ENCODE measurements around the gene MAN2A2. TPM values are rescaled to one million over a fixed set of nuclear protein-coding genes. Genes with fewer than 3 reads are reported as not detected.
"Not testable (repeated sequence)": the region's sequence is repeated elsewhere in the genome, so short reads cannot be mapped to it uniquely, and the experiment has no call there.

Gene MAN2A2
- total RNA-seq, 2 experiments from 2014 or later = 174 to 183 TPM

DNA sequence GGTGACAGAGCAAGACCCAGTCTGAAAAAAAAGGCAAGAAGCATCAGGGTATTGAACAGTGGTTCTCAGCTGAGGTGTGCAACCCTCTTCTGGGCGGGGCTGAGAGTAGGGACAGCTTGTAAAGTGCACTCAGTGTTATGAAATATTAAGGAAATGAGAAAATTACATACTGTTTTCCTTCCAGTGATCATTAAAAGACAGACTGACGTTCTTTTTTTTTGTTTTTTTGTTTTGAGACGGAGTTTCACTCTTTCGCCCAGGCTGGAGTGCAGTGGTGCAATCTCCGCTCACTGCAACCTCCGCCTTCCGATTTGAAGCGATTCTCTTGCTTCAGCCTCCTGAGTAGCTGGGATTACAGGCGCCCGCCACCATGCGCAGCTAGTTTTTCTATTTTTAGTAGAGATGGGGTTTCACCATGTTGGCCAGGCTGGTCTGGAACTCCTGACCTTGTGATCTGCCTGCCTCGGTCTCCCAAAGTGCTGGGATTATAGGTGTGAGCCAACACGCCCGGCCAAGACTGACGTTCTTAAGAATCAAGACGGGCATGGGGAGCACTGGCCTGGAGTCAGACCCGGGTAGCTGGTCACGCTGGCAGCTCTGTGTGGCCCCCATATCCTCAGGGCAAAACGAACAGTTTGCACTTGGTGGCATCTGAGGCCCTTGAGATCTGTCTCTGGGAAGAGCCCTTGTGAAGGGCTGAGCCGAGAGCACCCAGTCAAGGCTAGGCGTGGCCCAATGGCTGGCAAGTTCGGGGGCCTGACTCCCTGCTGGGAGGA lies 11.4 kb downstream of the MAN2A2 start:
- DNase-seq = no peak
- Mint-ChIP-seq H3K27ac (peak overlapping the region; percentile 4), H3K36me3 (peaks cover 61% of the 10 kb centered on the region), H3K27me3 (no peaks in the 10 kb centered on the region), H3K4me3 (no peak overlapping the region), H3K9me3 (ENCODE audit: low read depth) (no peaks in the 10 kb centered on the region), H3K4me1 (no peaks in the 10 kb centered on the region)
- CTCF ChIA-PET = interaction anchor here (0.8 to 2.1 kb wide), 3 partner anchors 11 to 18 kb away, joined by 3 to 9 read pairs (median 3); partner anchors contain the start of gene HDDC3
- no peak for ATAC-seq

DNA sequence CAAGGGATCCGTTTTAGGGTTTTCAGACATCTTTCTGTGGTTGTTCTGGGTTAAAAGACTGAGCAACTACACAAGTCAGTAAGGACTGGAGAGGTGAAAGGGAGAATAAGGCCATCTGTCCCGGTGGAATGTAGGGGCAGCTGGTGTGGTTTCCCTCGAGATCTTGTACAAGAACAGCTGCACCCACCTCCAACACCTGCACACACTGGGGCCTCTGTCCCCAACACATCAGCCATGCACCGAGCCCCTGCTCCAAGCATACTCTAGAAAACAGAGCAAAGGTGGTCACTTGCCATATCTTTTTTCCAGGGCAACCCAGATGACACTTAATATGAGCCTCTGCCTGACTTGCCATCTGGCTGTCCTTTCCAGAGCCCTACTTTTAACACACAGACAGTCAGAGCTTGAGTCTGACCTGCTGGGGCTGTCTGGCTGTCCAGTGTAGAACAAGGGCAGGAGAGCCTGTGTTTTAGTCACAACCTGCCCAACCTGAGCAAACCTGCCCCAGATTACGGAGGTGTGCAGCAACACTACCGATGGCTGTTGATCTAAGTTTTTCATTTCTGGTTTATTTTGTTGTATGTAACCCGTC lies 12.2 kb downstream of the MAN2A2 start:
- DNase-seq (no peak), ATAC-seq (no peak)
- Mint-ChIP-seq H3K27ac (peak overlapping the region; percentile 11), H3K4me3 (no peak overlapping the region), H3K4me1 (no peaks in the 10 kb centered on the region), H3K36me3 (peaks cover 61% of the 10 kb centered on the region), H3K9me3 (ENCODE audit: low read depth) (no peaks in the 10 kb centered on the region), H3K27me3 (no peaks in the 10 kb centered on the region)
- CTCF ChIA-PET = interaction anchor here (1.2 to 2.1 kb wide), 2 partner anchors 11 to 17 kb away, joined by 3 to 9 read pairs; partner anchors contain the start of gene HDDC3

DNA sequence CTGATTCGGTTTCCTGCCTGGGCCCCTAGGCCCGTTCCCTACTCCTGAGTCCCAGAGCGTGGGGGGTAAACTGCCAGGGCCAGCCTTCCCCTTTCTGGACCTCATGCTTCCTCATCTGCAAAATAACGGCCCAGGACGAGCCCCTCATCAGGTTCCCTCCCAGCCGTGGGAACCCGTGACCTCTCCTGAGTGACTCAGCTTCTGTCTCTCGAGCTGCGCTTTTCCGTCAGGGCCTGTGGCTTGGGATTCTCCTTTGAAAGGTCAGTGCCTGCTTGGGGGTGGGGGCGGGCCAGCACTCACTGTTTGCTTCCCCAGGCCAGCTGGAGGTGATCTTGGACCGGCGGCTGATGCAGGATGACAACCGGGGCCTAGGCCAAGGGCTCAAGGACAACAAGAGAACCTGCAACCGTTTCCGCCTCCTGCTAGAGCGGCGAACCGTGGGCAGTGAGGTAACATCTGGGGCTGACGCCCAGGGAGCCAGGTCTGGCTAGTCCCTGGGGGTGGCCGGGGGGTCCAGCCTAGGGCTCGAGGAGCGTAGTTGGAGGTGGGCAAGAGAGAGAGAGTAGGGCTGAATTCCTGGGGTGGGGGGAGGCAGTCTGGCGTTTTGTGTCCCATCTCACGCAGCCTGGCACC lies 12.8 kb downstream of the MAN2A2 start:
- H3K4me3 Mint-ChIP-seq = no peak overlapping the region
- H3K4me1 Mint-ChIP-seq = no peaks in the 10 kb centered on the region
- CTCF ChIA-PET = no interaction called here
- ATAC-seq (no peak), DNase-seq (no peak)
- H3K9me3 Mint-ChIP-seq (ENCODE audit: low read depth) = no peaks in the 10 kb centered on the region
- peaks cover 59% of the 10 kb centered on the region for H3K36me3 Mint-ChIP-seq
- H3K27ac Mint-ChIP-seq = peak overlapping the region; percentile 11
- no peaks in the 10 kb centered on the region for H3K27me3 Mint-ChIP-seq

DNA sequence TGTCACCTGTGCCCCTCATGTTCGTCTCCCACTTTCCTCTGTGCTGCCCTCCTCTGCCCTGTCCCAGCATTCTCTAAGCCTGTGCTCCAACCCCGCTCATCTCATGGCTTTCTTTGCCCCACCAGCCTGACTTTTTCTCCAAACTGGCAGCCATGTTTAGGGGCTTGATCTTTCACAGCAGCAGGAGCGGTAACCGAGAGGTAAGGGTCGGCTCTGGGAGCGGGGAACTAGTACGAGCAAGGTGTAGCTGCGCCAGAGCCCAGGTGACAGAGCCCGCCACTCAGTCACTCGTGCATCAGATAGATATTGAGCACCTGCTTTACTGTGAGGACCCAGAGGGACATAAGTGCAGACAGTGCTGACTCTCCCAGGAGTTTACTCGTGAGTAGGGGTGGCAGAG lies 13.4 kb downstream of the MAN2A2 start:
- CTCF ChIA-PET = no interaction called here
- Mint-ChIP-seq H3K9me3 (ENCODE audit: low read depth) (no peaks in the 10 kb centered on the region), H3K36me3 (peaks cover 60% of the 10 kb centered on the region), H3K27me3 (no peaks in the 10 kb centered on the region), H3K4me3 (no peak overlapping the region), H3K4me1 (peaks cover 5% of the 10 kb centered on the region), H3K27ac (no peak overlapping the region)
- no peak for DNase-seq
- no peak for ATAC-seq

DNA sequence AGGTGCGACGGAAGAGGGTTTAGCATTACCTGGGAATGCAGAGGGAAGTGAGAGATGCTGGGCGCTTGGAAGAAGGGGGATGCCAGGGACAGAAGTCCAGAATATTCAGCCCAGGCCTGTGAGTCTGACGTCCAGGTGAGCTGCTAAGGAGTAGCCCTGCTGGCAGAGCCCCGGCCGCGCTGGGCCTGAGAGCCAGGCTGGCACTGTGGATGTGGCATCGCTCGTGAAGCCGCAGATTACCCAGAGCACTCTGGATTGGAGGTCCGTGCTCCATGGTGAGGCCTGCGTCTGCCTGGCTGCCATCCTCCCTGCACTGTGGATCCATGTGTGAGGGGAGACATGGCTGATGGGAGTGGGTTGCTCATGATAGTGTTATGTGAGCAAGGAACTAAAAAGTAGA lies 14.5 kb downstream of the MAN2A2 start:
- no peak for ATAC-seq
- Mint-ChIP-seq H3K4me1 (peaks cover 14% of the 10 kb centered on the region), H3K27ac (no peak overlapping the region), H3K9me3 (ENCODE audit: low read depth) (no peaks in the 10 kb centered on the region), H3K27me3 (no peaks in the 10 kb centered on the region), H3K36me3 (peaks cover 60% of the 10 kb centered on the region), H3K4me3 (no peak overlapping the region)
- CTCF ChIA-PET = interaction anchor here (0.6 to 2.1 kb wide), 4 partner anchors 10 to 162 kb away, joined by 3 to 9 read pairs (median 3); no protein-coding TSS in a partner anchor
- DNase-seq = no peak

DNA sequence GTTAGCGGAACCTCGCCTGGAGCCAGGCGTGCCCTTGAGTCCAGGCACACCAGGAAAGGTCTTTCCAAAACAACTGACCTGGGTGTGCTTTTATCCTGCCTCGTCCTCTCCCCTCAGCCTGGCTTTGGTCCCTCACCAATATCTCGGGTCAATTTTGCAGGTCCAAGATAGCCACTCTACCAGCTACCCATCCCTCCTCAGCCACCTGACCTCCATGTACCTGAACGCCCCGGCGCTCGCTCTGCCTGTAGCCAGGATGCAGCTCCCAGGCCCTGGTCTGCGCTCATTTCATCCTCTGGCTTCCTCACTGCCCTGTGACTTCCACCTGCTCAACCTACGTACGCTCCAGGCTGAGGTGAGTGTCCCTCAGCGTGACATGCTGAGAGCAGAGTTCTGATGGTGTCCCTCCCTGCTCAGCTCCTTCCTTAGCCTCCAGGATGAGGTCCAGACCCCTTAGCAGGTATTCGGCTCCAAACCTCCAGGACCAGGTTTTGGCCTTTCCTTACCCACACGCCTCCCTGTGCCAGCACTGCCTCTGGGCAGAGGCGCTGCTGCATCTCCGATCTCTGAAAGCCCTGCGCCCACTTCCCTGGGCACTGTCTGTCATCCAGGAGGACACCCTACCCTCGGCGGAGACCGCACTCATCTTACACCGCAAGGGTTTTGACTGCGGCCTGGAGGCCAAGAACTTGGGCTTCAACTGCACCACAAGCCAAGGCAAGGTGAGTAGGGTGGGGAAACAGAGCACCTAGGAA lies 15.1 kb downstream of the MAN2A2 start:
- CTCF ChIA-PET = interaction anchor here (0.9 to 2.1 kb wide), 6 partner anchors 11 to 32 kb away, joined by 3 to 9 read pairs (median 3); partner anchors contain the start of gene UNC45A
- peaks cover 20% of the 10 kb centered on the region for H3K4me1 Mint-ChIP-seq
- ATAC-seq = no peak
- H3K9me3 Mint-ChIP-seq (ENCODE audit: low read depth) = no peaks in the 10 kb centered on the region
- no peak for DNase-seq
- no peaks in the 10 kb centered on the region for H3K27me3 Mint-ChIP-seq
- no peak overlapping the region for H3K27ac Mint-ChIP-seq
- no peak overlapping the region for H3K4me3 Mint-ChIP-seq
- peaks cover 55% of the 10 kb centered on the region for H3K36me3 Mint-ChIP-seq

DNA sequence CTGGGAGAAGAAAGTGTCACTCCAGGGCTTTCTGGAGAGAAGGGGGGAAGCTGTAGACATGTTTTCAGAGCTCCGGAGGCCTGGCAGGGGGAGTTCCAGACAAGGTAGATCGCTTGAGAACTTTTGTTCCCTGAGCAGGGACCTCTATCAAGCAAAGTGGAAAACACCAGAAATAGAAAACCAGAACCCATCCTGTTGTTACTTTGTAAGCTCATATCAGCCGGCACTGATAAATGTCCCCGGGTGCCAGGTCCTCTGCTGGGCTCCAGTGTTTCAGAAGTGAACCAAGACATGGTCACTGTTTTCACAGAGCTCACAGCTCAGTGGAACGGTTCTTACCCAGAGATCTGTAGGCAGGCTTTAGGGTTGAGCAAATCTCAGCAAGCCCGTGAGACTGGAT lies 15.7 kb downstream of the MAN2A2 start:
- CTCF ChIA-PET = interaction anchor here (1.0 to 2.1 kb wide), 5 partner anchors 12 to 33 kb away, joined by 3 to 9 read pairs (median 3); partner anchors contain the start of gene UNC45A
- no peak for ATAC-seq
- Mint-ChIP-seq H3K27ac (no peak overlapping the region), H3K27me3 (no peaks in the 10 kb centered on the region), H3K9me3 (ENCODE audit: low read depth) (no peaks in the 10 kb centered on the region), H3K36me3 (peaks cover 51% of the 10 kb centered on the region), H3K4me1 (peaks cover 26% of the 10 kb centered on the region), H3K4me3 (no peak overlapping the region)
- no peak for DNase-seq

DNA sequence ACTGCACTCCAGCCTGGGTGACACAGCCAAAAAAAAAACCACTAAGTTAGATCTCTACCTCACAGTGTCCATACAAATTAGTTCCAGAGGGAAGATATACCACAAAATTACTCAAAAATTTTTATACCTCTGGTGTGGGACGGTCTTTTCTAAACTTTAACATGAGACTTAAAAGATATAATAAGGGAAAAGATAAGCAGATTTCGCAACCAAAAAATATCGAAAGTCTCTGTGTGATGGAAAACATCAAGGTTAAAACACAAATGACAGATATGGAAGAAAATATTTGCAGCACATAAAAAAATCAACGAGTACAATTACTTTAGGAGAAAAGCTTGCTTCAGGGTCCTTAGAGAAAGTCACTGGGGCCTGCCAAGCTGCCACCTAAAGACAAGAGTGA lies 18.8 kb downstream of the MAN2A2 start:
- Mint-ChIP-seq H3K4me1 (peaks cover 43% of the 10 kb centered on the region), H3K27ac (peak overlapping the region; percentile 89), H3K4me3 (no peak overlapping the region), H3K36me3 (peaks cover 47% of the 10 kb centered on the region), H3K9me3 (ENCODE audit: low read depth) (no peaks in the 10 kb centered on the region), H3K27me3 (no peaks in the 10 kb centered on the region)
- ATAC-seq (no peak), DNase-seq (no peak)
- CTCF ChIA-PET = interaction anchor here (1.7 to 6.5 kb wide), 4 partner anchors 11 to 210 kb away, joined by 5 to 79 read pairs (median 18); partner anchors contain the start of genes HDDC3, MAN2A2 and UNC45A

DNA sequence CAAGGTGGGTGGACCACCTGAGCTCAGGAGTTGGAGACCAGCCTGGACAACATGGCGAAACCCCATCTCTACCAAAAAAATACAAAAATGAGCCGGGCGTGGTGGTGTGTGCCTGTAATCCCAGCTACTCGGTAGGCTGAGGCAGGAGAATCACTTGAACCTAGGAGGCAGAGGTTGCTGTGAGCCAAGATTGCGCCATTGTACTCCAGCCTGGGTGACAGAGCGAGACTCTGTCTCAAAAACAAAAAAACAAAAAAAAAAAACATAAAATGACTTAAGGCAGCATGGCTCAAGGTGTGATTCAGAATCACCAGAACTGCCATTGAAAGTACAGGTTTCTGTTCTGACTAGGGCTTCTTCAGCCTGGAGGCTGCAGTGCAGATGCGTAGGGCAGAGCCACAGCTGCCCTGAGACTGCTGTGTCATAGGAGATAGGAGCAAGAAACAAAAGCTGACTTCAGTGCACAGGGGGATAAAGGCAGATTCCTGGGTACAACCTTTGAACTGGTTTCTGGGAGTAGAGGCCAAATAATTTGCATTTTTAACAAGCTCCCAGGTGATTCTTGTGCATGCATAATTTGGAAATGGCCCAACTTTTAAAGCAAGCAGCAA lies 19.7 kb downstream of the MAN2A2 start:
- ATAC-seq (peak; percentile 88), DNase-seq (peak; percentile 73)
- not testable (repeated sequence) for H3K27me3 Mint-ChIP-seq; H3K4me3 Mint-ChIP-seq; H3K9me3 Mint-ChIP-seq (ENCODE audit: low read depth)
- Mint-ChIP-seq H3K36me3 (peaks cover 41% of the 10 kb centered on the region), H3K27ac (peak overlapping the region; percentile 89), H3K4me1 (peaks cover 43% of the 10 kb centered on the region)
- CTCF ChIA-PET = interaction anchor here (0.6 to 6.5 kb wide), 6 partner anchors 10 to 211 kb away, joined by 3 to 79 read pairs (median 4); partner anchors contain the start of genes HDDC3, MAN2A2 and UNC45A

DNA sequence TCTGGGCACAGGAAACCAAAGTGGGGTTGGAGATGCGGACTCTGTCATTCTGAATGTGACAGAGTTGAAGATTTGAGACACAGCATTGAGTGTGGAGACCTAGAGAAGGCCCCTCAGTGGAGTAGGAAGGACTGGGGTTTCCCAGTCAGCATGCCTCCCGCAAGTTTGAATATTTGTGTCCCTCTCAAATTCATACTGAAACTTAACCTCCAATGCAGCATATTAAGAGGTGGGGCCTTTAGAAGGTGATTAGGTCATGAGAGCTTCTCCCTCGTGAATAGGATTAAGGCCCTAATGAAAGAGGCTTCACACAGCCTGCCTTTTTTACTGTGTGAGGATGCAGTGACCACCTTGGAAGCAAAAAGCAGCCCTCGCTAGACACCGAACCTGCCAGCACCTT lies 21.3 kb downstream of the MAN2A2 start:
- Mint-ChIP-seq H3K27me3 (no peaks in the 10 kb centered on the region), H3K36me3 (peaks cover 30% of the 10 kb centered on the region), H3K4me1 (peaks cover 50% of the 10 kb centered on the region), H3K27ac (peak overlapping the region; percentile 89), H3K9me3 (ENCODE audit: low read depth) (no peaks in the 10 kb centered on the region), H3K4me3 (peak overlapping the region; percentile 21)
- peak; percentile 52 for ATAC-seq
- CTCF ChIA-PET = interaction anchor here (1.1 to 6.5 kb wide), 3 partner anchors 8 to 38 kb away, joined by 4 to 79 read pairs (median 32); partner anchors contain the start of genes HDDC3, MAN2A2 and UNC45A
- DNase-seq = peak; percentile 60

DNA sequence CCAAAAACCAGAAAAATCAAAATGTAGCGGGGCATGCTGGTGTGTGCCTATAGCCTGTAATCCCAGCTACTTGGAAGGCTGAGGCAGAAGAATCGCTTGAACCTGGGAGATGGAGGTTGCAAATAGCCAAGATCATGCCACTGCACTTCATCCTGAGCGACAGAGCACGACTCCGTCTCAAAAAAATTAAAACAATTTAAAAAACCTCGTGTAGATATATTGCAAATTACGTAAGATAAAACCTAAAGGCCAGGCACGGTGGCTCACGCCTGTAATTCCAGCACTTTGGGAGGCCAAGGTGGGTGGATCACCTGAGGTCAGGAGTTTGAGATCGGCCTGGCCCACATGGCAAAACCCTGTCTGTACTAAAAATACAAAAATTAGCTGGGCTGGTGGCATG lies 23.7 kb downstream of the MAN2A2 start:
- H3K27me3 Mint-ChIP-seq; ATAC-seq; H3K4me3 Mint-ChIP-seq; DNase-seq; H3K9me3 Mint-ChIP-seq (ENCODE audit: low read depth): not testable (repeated sequence)
- Mint-ChIP-seq H3K4me1 (peaks cover 61% of the 10 kb centered on the region), H3K27ac (peak overlapping the region; percentile 40), H3K36me3 (peaks cover 22% of the 10 kb centered on the region)
- CTCF ChIA-PET = interaction anchor here (0.8 to 1.6 kb wide), 3 partner anchors 17 to 41 kb away, joined by 3 to 4 read pairs (median 3); partner anchors contain the start of gene MAN2A2

DNA sequence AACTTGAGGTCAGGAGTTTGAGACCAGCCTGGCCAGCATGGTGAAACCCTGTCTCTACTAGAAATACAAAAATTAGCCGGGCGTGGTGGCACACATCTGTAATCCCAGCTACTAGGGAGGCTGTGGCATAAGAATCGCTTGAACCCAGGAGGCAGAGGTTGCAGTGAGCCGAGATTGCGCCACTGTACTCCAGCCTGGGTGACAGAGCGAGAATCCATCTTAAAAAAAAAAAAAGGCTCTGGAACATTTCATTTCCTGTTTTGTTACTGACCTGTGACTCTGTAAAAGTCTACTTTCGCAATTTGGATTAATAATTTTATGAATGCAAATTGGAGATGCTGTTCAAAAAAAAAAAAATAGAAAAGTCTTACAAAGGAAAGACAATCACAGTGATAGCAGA lies 25.0 kb downstream of the MAN2A2 start:
- not testable (repeated sequence) for H3K9me3 Mint-ChIP-seq (ENCODE audit: low read depth); DNase-seq; ATAC-seq; H3K27me3 Mint-ChIP-seq
- H3K4me1 Mint-ChIP-seq = peaks cover 56% of the 10 kb centered on the region
- peak overlapping the region; percentile 79 for H3K27ac Mint-ChIP-seq
- peak overlapping the region; percentile 35 for H3K4me3 Mint-ChIP-seq
- H3K36me3 Mint-ChIP-seq = peaks cover 21% of the 10 kb centered on the region
- CTCF ChIA-PET = interaction anchor here (0.7 to 1.2 kb wide), 3 partner anchors 27 to 459 kb away, joined by 3 to 4 read pairs (median 3); no protein-coding TSS in a partner anchor
